Left lung (tissue), 10 donors: Measurements from ENCODE around the gene KCND3. TPM values are rescaled to one million over a fixed set of nuclear protein-coding genes. Genes with fewer than 3 reads are reported as not detected.
A peak's percentile ranks its signal among the peaks of the same experiment; 100 is the strongest.

ENCODE experiments used
- ATAC-seq: fragments of 200-7000 bp; cut with Tn5 transposase; one replicate; pipeline ENCODE4 v1.9.1; 2020; ENCODE audit warnings: moderate library complexity
- DNase-seq, 4 donors: peaks; one replicate each; pipeline ENCODE4 v3.0.0-alpha.2; 2013 to 2020
- H3K27ac ChIP-seq, 2 donors: fragments of 200-600 bp; sonication (generic) in 1 of 2; one replicate each; pipeline versions ENCODE4 v1.5.0 to v1.8.0; 2020 to 2021
- H3K27me3 ChIP-seq, 2 donors: fragments of 200-600 bp; sonication (generic) in 1 of 2; one replicate each; pipeline versions ENCODE4 v1.5.0 to v1.8.0; 2020 to 2021
- H3K36me3 ChIP-seq, 2 donors: fragments of 200-600 bp; sonication (generic) in 1 of 2; one replicate each; pipeline versions ENCODE4 v1.5.0 to v1.8.0; 2020 to 2021
- H3K4me1 ChIP-seq, 2 donors: fragments of 200-600 bp; one replicate each; pipeline ENCODE4 v1.8.0; 2021
- H3K4me3 ChIP-seq, 2 donors: fragments of 200-600 bp; sonication (generic) in 1 of 2; one replicate each; pipeline versions ENCODE4 v1.5.0 to v1.8.0; 2020 to 2021; ENCODE audit warnings: mild to moderate bottlenecking in 1 of 2
- H3K9me3 ChIP-seq, 2 donors: fragments of 200-600 bp; sonication (generic) in 1 of 2; one replicate each; pipeline versions ENCODE4 v1.5.0 to v1.8.0; 2020 to 2021
- CTCF ChIP-seq, 2 donors: fragments of 200-600 bp; sonication (generic) in 1 of 2; IDR thresholded peaks; one replicate each; pipeline versions ENCODE4 v1.5.0 to v1.8.0; 2021; ENCODE audit warnings: antibody characterized with exemption in 2 of 2
- intact Hi-C, 2 donors: fragments of 100-400 bp; cut with DNase I; formaldehyde crosslinking; loops; one replicate each; pipeline versions ENCODE4 v1.11.2 to v1.14.2; 2022
- polyA plus RNA-seq, 6 donors: library from polyadenylated mRNA; unstranded; fragments of 120-200 nt; gene quantifications; one replicate each; pipeline ENCODE4 v1.2.1, GENCODE V29; 2013; ENCODE audit not compliant: insufficient read length in 6 of 6
- total RNA-seq, 2 donors: library from RNA; stranded (reverse); fragmentation: NEBNext Ultra II Directional; extraction: Animal tissue kit (Norgen Biotek cat#: 25700); gene quantifications; one replicate each; pipeline ENCODE4 v1.2.1, GENCODE V29; 2021
- donor health status: DM: no; HTN: yes; CAD: no.
- donor health status: DM: no; HTN: no; CAD: no.

The KCND3 gene
- total and polyA plus RNA-seq, 8 donors, result 0.32 to 10.2 (median 0.58) TPM

GRCh38 chr1:111826278-111826677 is 163.2 kb downstream of the KCND3 start:
- no peak for DNase-seq
- no peak for TF ChIP-seq CTCF (IDR thresholded peaks at IDR 0.05)
- intact Hi-C loops, result no loop called here
- H3K27me3 ChIP-seq, result no peaks in the 10 kb centered on the region
- no peaks in the 10 kb centered on the region for H3K36me3 ChIP-seq
- H3K4me3 ChIP-seq, result no peak overlapping the region
- H3K9me3 ChIP-seq, result no peaks in the 10 kb centered on the region
- no peak overlapping the region for H3K27ac ChIP-seq
- ATAC-seq, result no peak
- H3K4me1 ChIP-seq, result no peaks in the 10 kb centered on the region

GRCh38 chr1:111825217-111825616 is 164.3 kb downstream of the KCND3 start:
- Histone ChIP-seq H3K4me3 (no peak overlapping the region), H3K27me3 (no peaks in the 10 kb centered on the region), H3K9me3 (no peaks in the 10 kb centered on the region), H3K4me1 (no peaks in the 10 kb centered on the region), H3K27ac (no peak overlapping the region), H3K36me3 (no peaks in the 10 kb centered on the region)
- ATAC-seq (peak; percentile 64), DNase-seq (no peak)
- no peak for TF ChIP-seq CTCF (IDR thresholded peaks at IDR 0.05)
- intact Hi-C loops, result no loop called here

- Histone ChIP-seq H3K4me1 (no peaks in the 10 kb centered on the region), H3K27me3 (no peaks in the 10 kb centered on the region), H3K36me3 (no peaks in the 10 kb centered on the region), H3K4me3 (no peak overlapping the region), H3K9me3 (no peaks in the 10 kb centered on the region), H3K27ac (no peak overlapping the region)
- DNase-seq, result no peak
- intact Hi-C loops, result no loop called here
- no peak for TF ChIP-seq CTCF (IDR thresholded peaks at IDR 0.05)
- ATAC-seq, result no peak
These were observed 167.3 kb downstream of the KCND3 start for GRCh38 chr1:111822138-111822537.

- H3K4me1 ChIP-seq, result no peaks in the 10 kb centered on the region
- no peaks in the 10 kb centered on the region for H3K36me3 ChIP-seq
- no peak overlapping the region for H3K4me3 ChIP-seq
- no peaks in the 10 kb centered on the region for H3K9me3 ChIP-seq
- no peak for TF ChIP-seq CTCF (IDR thresholded peaks at IDR 0.05)
- DNase-seq (no peak), ATAC-seq (no peak)
- intact Hi-C loops, result no loop called here
- no peak overlapping the region for H3K27ac ChIP-seq
- no peaks in the 10 kb centered on the region for H3K27me3 ChIP-seq
These were observed 168.2 kb downstream of the KCND3 start for GRCh38 chr1:111821121-111821745.

GRCh38 chr1:111819566-111820263 is 169.8 kb downstream of the KCND3 start:
- TF ChIP-seq CTCF (IDR thresholded peaks at IDR 0.05), result no peak
- Histone ChIP-seq H3K27me3 (no peaks in the 10 kb centered on the region), H3K9me3 (no peaks in the 10 kb centered on the region), H3K27ac (no peak overlapping the region), H3K4me3 (no peak overlapping the region), H3K36me3 (no peaks in the 10 kb centered on the region), H3K4me1 (no peaks in the 10 kb centered on the region)
- DNase-seq (no peak), ATAC-seq (no peak)
- intact Hi-C loops, result no loop called here
